NCI-H2107 (cell line): ENCODE results near the gene CGB5.
"Not testable (repeated sequence)": the region's sequence is repeated elsewhere in the genome, so short reads cannot be mapped to it uniquely, and the experiment has no call there.

Source experiments
- DNase-seq: peaks from one replicate; lab custom pipeline; 2025; lab: John Stamatoyannopoulos, UW

CGB5 gene

DNA sequence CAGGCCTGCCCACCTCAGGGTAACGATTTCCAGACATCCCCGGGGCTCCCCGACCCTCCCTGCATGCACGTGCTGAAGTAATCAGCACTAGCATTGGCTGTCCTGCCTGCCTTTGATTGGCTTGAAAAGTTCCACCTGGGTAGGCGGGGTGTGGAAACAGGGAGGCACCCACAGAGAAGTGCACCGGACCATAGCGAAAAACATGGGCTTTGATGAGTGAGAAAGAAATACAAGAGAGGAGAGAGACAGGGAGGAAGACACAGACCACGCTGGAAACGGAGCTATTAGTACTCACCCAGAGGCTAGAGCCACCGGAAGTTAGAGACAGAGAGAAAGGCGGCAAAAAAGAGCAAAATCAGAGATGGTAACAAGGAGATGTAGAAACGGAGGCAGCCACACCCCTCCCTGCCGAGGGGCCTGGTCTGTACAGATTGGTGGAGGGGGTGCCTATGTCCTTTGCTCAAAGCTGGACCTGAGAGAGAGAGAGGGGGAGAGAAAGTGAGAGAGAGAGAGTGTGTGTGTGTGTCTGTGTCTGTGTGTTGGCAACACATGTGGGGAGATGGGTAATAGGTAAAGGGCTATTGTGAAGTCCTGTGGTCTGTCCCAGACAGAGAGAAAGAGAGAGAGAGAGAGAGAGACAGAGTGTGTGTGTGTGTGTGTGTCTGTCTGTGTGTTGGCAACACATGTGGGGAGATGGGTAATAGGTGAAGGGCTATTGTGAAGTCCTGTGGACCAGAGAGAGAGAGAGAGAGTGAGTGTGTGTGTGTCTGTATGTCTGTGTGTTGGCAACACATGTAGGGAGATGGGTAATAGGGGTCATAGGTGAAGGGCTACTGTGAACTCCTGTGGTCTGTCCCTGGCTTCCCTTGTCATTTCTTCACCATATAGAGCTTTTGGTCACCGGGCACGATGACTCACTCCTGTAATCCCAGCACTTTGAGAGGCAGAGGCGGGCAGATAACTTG is 22.4 kb upstream of the CGB5 start:
- no peak for DNase-seq

DNA sequence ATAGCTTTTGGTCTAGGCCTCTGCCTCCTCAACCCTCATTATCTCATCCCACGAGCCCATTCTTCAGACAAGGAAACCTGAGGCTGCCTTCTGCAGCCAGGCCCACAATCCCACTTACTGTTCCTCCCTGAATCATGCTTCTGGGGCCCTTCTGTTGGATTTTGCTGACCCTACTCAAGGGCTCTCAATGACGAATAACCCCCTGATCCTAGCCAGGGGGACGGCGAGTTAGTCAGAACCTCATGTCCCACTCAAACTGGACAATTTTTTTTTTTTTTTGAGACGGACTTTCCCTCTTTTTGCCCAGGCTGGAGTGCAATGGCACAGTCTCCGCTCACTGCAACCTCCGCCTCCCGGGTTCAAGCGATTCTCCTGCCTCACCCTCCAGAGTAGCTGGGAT is 21.5 kb upstream of the CGB5 start:
- no peak for DNase-seq

DNA sequence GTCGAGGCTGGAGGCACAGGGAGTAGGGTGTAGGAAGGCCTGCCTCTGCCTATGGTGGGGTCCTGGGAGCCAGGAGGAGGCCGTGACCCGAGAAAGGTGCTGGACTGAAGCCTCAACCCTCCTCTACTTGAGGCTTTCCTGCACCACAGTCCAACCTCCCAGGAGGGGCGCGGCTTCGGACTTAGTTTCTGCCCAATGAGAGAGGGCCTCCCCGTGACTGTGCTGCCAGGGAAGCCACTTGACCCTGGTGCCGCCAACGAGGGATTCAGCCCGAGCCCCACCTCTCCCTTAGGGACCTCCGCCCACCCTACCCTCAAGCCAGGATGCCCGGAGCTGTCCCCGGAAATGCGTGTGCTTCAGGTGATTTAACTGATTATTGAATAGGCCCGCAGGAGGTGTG is 19.4 kb upstream of the CGB5 start, which contains the start of gene CGB3:
Gene CGB3, minus strand, starts transcription at position 101 of the 400 bp plus-strand sequence. CDS start 362 bp downstream, outside the sequence.
- not testable (repeated sequence) for DNase-seq

DNA sequence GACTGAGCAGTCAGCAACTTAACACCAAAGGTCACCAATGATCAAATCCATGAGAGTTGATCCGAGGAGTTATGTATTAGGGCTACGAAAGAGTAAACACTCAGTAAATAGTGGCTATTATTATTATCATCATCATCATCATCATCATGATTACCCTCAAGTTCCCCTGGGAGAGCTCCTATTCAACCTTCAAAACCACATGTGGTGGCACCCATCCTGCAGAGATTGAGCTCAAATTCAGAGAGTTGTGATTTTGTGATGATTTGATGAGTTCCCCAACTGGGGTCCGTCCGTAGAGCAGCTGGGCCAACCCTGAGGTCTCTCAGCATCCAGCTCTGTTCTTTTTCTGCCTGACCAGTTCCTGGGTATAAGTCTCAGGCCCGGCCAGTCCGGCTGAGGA is 18.6 kb upstream of the CGB5 start:
- not testable (repeated sequence) for DNase-seq

DNA sequence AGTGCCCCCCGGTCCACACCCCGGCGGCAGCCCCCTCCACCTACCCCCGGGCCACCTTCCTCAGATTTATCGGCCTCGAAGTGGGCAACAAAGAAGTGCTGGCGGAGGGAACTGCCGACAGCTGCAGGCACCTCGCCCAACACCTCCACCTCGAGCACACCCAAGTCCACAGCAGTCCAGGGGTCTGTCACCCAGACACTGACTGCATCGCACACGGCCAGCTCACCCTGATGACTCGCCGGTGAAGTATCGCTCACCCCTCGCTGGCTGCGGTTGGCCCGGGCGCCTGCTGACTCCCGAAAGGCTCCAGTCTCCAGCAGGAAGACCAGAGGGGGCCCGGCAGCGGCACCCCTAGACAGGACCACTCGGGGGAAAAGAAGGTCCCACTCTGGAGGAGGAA is 18.0 kb upstream of the CGB5 start:
- not testable (repeated sequence) for DNase-seq

DNA sequence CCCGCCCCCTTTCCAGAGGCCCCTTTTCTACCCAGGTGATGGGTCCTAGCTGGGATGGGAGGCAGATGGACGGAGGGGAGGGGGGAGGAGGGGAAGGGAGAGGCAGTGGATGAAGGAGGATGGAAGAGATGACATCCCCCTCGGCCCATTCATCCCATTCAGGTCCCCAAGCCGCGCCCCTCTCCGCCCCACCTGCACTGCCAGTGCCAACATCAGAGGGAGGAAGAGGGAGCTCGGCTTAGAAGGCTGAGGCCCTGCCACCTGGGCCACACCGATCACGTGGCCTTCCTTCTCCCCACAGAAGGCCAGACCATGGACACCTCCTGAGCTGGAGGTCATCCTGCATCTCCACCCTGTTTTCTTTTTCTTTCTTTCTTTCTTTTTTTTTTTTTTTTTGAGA is 15.0 kb upstream of the CGB5 start:
- not testable (repeated sequence) for DNase-seq

DNA sequence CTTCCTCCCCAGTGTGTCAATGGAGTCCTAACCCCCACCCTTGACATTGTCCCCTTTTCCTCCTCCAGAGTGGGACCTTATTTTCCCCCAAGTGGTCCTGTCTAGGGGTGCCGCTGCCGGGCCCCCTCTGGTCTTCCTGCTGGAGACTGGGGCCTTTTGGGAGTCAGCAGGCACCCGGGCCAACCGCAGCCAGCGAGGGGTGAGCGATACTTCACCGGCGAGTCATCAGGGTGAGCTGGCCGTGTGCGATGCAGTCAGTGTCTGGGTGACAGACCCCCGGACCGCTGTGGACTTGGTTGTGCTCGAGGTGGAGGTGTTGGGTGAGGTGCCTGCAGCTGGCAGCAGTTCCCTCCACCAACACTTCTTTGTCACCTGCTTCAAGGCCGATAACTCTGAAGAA is 13.9 kb upstream of the CGB5 start:
- not testable (repeated sequence) for DNase-seq

DNA sequence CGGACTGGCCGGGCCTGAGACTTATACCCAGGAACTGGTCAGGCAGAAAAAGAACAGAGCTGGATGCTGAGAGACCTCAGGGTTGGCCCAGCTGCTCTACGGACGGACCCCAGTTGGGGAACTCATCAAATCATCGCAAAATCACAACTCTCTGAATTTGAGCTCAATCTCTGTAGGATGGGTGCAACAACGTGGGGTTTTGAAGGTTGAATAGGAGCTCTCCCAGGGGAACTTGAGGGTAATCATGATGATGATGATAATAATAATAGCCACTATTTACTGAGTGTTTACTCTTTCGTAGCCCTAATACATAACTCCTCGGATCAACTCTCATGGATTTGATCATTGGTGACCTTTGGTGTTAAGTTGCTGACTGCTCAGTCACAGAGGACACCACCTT is 13.3 kb upstream of the CGB5 start:
- DNase-seq = not testable (repeated sequence)

DNA sequence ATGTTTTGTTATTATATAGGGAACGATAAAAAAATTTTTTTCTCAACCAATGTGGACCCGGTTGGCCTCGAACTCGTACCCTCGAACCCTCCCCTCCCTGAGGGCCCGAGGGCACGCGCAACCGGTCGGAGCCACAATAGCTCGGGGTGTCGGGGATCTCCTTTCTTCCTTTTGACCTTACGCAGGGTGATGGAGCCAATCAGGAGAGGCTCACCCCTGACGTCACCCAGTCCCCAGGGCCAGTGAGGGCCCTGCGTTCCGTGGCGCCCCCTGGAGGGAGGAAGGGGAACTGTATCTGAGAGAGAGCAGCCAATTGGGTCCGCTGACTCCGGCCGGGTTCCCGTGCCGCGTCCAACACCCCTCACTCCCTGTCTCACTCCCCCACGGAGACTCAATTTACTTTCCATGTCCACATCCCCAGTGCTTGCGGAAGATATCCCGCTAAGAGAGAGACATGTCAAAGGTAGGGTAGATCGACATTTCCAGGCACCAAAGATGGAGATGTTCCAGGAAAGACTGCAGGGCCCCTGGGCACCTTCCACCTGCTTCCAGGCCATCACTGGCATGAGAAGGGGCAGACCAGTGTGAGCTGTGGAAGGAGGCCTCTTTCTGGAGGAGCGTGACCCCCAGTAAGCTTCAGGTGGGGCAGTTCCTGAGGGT is 11.9 kb upstream of the CGB5 start, which contains the start of gene CGB2:
Gene CGB2, plus strand, starts transcription at position 249 of the 660 bp plus-strand sequence. Its CDS starts 206 bp downstream, at position 455.
- not testable (repeated sequence) for DNase-seq

DNA sequence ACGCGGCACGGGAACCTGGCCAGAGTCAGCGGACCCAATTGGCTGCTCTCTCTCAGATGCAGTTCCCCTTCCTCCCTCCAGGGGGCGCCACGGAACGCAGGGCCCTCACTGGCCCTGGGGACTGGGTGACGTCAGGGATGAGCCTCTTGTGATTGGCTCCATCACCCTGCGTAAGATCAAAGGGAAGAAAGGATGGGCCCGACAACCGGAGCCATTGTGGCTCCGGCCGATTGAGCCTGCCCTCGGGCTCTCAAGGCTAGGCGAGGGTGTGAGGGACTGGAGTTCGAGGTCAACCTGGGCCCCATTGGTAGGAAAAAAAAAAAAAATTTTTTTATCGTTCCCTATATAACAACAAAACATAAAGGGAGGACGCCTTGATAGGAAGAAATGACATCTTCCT is 6.8 kb upstream of the CGB5 start, which contains the start of gene CGB1:
Gene CGB1, minus strand, starts transcription at position 81 of the 400 bp plus-strand sequence. CDS start 184 bp downstream, outside the sequence.
- DNase-seq = not testable (repeated sequence)

DNA sequence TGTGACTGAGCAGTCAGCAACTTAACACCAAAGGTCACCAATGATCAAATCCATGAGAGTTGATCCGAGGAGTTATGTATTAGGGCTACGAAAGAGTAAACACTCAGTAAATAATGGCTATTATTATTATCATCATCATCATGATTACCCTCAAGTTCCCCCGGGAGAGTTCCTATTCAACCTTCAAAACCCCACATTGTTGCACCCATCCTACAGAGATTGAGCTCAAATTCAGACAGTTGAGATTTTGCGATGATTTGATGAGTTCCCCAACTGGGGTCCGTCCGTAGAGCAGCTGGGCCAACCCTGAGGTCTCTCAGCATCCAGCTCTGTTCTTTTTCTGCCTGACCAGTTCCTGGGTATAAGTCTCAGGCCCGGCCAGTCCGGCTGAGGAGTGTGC is 5.5 kb upstream of the CGB5 start:
- DNase-seq = not testable (repeated sequence)

DNA sequence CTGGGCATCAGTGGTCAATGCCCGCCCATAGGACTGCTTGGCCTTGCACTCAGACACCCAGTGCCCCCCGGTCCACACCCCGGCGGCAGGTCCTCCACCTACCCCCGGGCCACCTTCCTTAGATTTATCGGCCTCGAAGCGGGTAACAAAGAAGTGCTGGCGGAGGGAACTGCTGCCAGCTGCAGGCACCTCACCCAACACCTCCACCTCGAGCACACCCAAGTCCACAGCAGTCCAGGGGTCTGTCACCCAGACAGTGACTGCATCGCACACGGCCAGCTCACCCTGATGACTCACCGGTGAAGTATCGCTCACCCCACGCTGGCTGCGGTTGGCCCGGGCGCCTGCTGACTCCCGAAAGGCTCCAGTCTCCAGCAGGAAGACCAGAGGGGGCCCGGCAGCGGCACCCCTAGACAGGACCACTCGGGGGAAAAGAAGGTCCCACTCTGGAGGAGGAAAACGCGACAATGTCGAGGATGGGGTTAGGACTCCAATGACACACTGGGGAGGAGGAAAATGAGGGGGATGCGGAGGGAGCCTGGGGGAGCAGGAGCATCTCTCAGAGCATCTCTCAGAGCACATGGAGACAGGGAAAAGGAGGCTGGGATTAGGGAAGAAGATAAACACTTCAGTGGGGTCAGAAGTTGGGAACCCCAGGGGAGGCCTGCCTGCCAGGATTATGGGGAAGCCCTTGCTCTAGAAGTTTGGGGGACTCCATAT is 4.9 kb upstream of the CGB5 start:
- not testable (repeated sequence) for DNase-seq

DNA sequence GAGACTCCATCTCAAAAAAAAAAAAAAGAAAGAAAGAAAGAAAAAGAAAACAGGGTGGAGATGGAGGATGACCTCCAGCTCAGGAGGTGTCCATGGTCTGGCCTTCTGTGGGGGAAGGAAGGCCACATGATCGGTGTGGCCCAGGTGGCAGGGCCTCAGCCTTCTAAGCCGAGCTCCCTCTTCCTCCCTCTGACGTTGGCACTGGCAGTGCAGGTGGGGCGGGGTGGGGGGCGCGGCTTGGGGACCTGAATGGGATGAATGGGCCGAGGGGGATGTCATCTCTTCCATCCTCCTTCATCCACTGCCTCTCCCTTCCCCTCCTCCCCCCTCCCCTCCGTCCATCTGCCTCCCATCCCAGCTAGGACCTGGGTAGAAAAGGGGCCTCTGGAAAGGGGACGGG is 3.9 kb upstream of the CGB5 start:
- not testable (repeated sequence) for DNase-seq

DNA sequence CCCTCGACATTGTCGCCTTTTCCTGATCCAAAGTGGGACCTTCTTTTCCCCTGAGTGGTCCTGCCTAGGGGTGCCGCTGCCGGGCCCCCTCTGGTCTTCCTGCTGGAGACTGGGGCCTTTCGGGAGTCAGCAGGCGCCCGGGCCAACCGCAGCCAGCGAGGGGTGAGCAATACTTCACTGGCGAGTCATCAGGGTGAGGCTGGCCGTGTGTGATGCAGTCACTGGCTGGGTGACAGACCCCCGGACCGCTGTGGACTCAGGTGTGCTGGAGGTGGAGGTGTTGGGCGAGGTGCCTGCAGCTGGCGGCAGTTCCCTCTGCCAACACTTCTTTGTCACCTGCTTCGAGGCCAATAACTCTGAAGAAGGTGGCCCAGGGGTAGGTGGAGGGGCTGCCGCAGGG is 1.5 kb upstream of the CGB5 start:
- no peak for DNase-seq

DNA sequence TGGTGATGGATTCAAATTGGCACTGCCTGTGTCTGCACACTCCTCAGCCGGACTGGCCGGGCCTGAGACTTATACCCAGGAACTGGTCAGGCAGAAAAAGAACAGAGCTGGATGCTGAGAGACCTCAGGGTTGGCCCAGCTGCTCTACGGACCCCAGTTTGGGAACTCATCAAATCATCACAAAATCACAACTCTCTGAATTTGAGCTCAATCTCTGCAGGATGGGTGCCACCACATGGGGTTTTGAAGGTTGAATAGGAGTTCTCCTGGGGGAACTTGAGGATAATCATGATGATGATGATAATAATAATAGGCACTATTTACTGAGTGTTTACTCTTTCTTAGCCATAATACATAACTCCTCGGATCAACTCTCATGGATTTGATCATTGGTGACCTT is 982 bp upstream of the CGB5 start:
- not testable (repeated sequence) for DNase-seq

DNA sequence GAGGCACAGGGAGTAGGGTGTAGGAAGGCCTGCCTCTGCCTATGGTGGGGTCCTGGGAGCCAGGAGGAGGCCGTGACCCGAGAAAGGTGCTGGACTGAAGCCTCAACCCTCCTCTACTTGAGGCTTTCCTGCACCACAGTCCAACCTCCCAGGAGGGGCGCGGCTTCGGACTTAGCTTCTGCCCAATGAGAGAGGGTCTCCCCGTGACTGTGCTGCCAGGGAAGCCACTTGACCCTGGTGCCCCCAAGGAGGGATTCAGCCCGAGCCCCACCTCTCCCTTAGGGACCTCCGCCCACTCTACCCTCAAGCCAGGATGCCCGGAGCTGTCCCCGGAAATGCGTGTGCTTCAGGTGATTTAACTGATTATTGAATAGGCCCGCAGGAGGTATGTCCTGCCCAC is 5.4 kb downstream of the CGB5 start, which contains the start of gene CGB8:
Gene CGB8, minus strand, starts transcription at position 101 of the 400 bp plus-strand sequence. CDS start 372 bp downstream, outside the sequence.
- DNase-seq = not testable (repeated sequence)

DNA sequence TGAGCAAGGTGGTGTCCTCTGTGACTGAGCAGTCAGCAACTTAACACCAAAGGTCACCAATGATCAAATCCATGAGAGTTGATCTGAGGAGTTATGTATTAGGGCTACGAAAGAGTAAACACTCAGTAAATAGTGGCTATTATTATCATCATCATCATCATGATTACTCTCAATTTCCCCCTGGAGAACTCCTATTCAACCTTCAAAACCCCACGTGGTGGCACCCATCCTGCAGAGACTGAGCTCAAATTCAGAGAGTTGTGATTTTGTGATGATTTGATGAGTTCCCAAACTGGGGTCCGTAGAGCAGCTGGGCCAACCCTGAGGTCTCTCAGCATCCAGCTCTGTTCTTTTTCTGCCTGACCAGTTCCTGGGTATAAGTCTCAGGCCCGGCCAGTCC is 6.2 kb downstream of the CGB5 start:
- DNase-seq = not testable (repeated sequence)

DNA sequence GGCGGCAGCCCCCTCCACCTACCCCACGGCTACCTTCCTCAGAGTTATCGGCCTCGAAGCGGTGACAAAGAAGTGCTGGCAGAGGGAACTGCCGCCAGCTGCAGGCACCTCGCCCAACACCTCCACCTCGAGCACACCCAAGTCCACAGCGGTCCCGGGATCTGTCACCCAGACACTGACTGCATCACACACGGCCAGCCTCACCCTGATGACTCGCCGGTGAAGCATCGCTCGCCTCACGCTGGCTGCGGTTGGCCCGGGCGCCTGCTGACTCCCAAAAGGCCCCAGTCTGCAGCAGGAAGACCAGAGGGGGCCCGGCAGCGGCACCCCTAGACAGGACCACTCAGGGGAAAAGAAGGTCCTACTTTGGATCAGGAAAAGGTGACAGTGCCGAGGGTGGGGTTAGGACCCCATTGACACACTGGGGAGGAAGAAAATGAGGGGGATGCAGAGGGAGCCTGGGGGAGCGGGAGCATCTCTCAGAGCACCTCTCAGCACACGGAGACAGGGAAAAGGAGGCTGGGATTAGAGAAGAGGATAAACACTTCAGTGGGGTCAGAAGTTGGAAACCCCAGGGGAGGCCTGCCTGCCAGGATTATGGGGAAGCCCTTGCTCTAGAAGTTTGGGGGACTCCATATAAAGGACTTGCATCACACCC is 6.9 kb downstream of the CGB5 start:
- not testable (repeated sequence) for DNase-seq

DNA sequence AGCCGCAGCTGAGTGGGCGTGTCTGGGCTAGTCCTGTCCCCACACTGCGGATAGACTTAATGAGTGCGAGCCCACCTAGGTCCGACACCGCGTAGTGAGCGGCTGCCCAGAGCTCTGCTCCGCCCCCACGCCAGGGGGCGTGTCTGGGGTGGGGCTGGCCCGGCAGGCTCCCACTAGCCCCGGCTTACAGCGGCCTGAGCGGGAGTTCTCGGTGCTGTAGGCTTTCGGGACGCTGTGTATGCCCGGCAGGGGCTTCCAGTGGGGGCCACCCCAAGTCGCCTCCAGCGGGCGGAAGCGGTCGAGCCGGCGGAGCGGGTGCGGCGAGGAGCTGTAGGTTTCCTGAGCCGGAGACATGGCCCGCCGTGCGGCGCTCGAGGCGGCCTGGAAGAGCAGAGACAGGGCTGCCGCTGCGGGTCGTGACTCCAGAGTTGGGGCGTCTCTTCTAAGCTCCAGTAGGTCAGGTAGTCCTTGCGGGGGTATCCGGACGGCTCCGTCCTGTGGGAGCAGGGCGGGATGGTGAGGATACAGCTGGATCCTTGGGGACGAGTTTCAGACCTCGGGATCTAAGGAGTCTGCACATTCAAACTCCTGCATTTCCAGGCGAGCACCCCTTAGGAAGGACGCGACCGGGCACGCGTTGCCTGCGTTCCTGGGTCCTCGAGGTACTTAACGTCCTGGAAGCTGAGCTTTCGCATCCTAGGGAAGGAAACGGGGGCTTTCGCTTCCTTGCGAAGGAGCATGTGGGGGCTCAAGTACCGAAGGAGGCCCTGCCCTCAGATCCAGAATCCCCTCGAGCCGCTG is 12.7 kb downstream of the CGB5 start:
- DNase-seq = no peak

DNA sequence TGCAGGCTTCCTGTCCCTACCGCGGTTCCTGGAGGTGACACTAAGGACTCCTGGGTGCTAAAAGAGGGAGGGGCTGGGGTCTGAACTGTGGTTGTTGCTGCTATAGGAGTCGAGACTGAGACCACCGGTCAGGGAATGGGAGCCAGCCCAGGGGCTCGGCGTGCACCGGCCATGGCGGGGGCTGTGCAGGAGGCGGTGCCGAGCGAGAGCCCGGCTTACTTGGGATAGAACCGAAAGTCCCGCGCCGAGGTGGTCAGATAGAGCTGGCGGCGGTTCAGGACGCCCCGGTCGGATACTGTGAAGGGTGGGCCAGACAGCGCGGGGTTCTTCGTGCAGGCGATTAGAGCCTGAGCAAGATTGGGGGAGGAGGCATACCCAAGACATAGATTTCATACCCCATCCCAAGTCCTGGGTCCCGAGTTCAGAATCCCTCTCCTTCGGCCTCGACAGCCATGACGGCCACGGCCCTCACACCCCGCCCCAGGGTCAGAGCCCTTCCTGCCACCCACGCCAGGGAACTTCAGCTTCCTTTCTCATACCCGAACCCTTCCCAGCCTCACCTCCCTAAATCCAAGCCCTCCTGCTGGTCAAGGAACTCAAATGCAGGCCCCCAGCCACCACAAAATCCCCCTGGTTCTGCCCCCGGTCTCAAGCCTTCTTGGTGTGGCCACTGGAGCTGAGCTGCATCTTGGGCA is 13.4 kb downstream of the CGB5 start:
- DNase-seq = not testable (repeated sequence)
